Left renal pelvis (tissue), 4 donors: ENCODE measurements around the gene HHIPL2. TPM values are rescaled to one million over a fixed set of nuclear protein-coding genes. Genes with fewer than 3 reads are reported as not detected.
A peak's percentile ranks its signal among the peaks of the same experiment; 100 is the strongest.
"Not testable (repeated sequence)": the region's sequence is repeated elsewhere in the genome, so short reads cannot be mapped to it uniquely, and the experiment has no call there.

ENCODE experiments used
- DNase-seq, 4 donors: peaks; one replicate each; pipeline ENCODE4 v3.0.0-alpha.2; 2013; ENCODE audit warnings: low read depth in 4 of 4, low spot score in 3 of 4
- polyA plus RNA-seq, 4 donors: library from polyadenylated mRNA; unstranded; fragments of 120-200 nt; gene quantifications; one replicate each; pipeline ENCODE4 v1.2.1, GENCODE V29; 2013; ENCODE audit not compliant: insufficient read length in 4 of 4

Gene HHIPL2
- polyA plus RNA-seq, 4 donors, result 0.44 to 1.2 (median 0.83) TPM

DNA sequence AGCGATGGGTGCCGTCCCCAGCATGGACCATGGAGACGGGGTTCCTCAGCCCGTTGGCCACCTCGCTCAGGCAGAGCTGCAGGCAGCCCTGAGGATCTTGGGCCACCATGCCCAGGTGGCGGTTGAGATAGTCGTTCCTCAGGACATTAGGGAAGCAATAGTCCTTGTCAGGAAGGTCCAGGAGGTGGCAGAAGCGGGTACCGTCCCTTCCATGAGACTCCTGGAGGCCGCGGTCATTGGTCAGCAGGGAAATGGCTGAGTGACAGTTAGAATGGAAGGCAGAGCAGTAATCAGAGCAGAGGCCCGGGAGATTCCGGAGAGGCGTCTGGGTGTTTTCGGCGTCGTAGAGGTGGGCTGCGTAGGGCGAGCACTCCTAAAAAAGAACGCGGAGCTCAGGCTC is 4.1 kb downstream of the HHIPL2 start:
- DNase-seq, result no peak

DNA sequence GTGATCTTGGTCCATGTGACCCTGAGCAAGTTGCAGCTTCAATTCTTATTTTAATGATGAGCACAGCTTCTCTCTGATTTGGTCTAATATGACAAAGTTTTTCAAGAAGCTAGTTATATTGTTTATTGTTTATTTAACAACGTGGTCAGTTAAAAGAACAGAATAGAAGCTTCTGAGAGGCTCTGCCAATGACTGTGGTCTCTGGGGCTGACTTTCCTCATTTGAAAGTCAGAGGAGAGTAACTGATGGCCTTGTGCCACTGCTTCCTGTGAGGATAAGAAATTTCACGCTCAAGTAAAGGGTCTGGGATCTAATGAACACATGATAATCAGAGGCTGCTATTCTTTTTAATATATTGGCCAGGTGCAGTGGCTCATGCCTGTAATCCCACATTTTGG is 7.3 kb downstream of the HHIPL2 start:
- DNase-seq, result no peak

DNA sequence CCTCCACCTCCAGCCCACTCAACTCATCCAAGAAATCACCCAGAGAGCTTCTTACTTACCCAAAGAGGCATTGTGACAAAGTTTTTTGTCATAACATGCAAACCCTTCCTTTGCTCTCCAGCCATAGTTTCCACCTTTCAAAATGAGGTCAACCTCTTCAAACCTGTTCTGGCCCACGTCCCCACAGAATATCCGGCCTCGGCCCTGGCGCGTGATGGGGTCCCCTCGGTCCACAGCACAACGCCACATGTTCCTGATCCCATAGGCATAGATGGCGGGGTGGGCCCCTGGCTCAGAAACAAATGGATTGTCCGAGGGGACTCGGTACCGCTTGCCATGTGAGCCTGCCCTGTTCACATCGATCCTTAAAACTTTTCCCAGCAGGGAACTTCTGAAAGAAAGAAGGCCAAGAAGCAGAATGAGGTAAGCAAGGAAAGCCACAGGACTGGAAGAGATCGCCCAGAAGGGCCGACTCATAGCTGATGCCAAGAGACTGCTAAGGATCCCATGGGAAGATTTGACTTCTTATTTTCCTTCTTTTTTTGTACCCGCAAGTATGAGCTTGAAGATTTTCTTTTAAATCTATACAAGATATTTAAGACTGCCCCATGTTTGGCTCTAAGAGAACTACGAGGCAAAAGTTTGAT is 7.8 kb downstream of the HHIPL2 start:
- DNase-seq, result no peak

DNA sequence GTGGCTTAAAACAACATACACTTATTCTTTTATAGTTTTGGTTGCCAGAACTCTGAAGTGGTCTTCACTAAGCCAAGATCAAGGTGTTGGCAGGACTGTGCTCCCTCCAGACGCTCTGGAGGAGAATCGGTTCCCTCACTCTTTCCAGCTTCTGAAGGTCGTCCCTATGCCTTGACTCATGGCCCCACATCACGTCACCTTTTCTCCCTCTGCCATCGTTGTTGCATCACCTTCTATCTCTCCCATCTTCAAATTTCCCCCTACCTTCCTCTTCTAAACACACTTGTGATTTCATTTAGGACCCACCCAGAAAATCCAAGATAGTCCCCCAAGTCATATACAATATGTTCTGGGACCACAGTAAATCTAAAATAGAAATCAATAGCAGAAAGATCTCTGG is 12.4 kb downstream of the HHIPL2 start:
- no peak for DNase-seq

DNA sequence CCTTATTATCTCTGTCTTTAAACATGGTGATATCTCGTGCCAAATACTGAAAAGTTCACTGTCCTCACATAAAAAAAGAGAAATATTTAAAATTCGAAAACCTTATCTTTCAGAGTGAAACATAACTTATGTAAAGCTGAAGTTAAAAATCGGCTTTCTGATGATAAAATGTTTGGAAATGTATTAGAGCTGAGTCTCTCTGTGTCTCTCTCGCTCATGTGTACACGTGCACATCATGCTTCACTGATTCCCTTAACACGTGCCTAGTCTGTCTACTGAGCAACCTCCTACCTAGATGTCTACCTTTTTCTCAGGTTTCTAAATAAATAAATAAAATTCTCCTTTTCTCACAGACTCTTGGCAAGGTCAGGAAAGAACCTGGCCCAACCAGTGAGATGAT is 17.1 kb downstream of the HHIPL2 start:
- DNase-seq, result no peak

DNA sequence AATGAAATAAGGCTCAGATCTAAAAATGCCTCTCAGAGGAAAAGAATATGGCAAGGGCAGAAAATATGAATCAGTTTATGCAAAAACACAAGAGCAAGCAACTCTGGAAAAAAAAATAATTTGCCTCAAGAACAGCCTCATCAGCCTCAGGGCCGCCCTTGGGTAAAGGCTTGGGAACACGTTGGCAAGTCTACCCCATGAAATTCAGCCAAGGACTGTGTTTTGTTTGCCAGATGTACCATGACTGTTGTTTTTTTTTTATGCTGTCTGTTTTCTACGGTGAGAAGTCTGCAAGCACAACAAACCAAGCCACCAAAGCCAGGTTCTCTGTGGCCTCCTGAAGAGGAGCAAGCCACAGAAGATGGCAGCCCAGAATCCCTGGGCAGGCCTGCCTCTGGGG is 18.0 kb downstream of the HHIPL2 start:
- DNase-seq, result no peak

DNA sequence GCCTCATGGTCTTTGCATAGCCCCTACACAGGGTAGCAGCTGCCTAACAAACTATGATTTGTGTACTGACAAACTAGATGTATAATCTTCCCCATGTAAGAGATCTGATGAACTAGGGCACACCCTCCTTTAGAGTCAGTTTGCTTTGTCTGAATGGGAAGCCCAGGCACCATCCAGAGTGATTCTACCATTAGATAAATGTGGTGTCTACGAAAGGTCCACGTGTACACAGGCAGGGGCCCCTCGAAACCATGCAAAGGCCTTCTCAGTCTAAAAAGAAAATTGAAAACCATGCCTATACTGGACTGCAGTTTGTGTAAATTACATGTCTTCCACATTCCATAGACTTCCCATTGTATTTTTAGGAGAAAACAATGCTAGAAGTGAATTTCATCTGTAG is 18.7 kb downstream of the HHIPL2 start:
- no peak for DNase-seq

DNA sequence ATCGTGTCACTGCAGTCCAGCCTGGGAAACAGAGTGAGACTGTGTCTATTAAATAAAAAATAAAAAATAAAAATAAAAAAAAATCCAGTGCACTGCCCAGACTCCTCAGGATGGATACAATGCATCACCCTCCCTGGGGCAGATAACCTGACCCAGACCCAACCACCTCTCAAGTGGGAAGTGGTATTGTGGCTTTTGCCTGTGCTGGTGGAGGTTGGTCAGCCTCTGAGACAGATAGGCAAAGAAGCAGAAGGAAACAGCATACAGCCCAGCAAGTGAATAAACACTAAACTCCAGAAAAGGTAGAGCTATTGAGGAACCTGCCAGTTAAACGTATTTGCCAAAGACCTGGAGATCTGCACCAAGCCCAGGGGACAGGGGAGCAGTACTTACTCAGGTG is 22.0 kb downstream of the HHIPL2 start:
- DNase-seq, result no peak

DNA sequence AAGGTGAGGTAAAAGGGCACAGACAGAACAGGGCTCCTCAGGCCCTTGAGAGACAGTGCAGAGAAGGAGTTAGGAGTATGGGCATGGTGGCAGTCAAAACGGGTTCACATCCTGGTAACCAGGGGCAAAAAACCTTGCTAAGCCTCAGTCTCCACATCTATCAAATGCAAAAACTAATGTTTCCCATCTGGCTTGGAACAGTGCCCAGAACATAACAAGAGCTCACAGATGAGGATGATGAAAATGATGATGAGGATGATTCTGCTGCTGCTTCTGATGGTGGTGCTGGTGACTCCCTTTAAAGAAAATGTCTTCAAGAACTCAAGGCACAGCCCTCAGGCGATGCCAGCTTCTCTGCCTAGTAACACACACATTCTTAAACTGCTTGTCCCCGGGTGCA is 24.1 kb downstream of the HHIPL2 start:
- DNase-seq, result no peak

DNA sequence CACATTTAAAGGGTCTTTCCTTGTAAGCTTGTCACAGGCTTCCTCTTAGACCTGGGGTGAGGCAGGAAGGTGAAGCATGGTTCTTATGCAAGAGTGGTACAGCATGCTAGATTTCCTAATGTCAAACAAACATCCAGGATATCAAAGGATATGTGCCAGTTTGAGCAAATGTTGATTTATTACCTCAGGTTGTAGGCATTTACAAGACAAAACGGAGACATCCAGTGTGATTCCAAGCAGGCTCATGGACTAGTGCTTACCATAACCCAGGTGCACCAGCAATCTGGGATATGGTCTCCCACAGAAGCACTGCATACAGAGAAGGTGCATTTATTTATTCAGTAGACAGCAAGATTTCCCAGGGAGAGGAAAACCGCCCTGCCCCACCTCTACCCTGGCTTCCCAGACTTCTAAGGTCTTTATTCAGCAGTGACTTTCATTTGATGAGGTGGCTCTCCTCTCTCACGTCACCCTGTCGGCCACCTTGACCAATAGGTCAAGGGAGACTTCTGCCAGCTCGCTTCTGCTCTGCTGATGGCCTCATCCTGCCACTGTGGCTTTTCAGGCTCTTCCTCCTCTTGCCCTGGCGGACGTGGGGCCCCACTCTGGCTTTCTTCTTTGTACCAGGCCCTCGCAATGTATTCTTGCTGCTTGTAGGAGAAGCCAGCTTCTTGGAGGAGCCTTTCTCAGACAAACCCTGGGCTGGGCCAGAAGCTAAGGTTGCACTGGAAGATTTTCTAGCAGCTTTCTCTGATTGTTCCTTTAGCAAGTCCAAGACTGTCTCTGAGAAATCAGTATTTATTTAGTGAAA is 25.6 kb downstream of the HHIPL2 start:
- DNase-seq, result no peak

DNA sequence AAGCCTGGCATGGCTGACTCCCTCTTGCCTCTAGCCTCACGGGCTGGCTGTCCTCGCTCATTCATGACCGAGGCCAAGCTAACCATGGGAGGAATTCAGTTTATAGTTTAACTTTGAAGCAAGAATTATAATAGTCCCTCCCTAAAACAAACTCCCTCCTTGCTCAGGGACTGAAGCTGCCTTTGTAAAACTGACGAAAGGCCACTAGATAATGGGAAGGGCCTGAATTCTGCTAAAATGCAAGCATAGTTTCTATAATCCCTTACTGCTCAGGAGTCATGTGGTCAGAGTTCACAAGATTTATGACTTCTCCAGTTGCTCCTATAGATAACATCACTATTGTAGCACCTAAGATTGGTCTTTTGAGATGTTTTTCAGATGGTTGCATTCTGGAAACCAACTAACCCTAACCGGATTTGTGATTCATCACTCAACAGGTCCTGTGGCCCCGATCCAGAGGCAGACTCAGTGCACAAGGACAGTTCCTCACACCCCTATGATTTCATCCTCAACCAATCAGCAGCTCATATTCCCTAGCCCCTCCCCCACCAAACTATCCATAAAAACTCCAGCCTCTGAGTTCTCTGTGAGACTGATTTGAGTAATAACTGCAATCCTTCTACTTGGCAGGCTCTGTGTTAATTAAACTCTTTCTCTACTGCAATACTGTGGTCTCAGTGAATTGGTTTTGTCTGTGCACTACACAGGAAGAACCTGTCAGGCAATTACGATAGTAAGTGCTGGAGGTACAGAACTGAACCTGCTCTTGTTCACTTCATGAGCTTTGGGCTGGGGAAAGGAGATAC is 26.4 kb downstream of the HHIPL2 start:
- peak in 3 of 4 donors; percentile 20 to 26 (median 22) for DNase-seq

DNA sequence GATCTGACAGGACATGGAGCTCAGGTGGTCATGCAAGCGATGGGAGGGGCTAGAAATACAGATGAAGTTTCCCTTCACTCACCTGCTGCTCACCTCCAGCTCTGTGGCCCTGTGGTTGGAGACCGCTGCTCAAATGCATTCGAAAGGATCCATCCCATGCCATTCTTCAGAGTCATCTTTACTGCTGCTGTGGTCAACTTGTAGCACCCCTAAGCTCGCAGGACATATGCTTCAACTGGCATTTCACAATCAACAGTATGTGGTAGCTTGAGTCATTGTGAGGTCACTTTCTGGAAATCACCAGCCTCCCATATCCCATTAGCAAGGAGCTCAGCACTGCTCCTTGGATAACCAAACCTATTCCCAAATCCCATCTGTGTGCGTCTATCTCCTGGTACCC is 58.4 kb downstream of the HHIPL2 start:
- not testable (repeated sequence) for DNase-seq

DNA sequence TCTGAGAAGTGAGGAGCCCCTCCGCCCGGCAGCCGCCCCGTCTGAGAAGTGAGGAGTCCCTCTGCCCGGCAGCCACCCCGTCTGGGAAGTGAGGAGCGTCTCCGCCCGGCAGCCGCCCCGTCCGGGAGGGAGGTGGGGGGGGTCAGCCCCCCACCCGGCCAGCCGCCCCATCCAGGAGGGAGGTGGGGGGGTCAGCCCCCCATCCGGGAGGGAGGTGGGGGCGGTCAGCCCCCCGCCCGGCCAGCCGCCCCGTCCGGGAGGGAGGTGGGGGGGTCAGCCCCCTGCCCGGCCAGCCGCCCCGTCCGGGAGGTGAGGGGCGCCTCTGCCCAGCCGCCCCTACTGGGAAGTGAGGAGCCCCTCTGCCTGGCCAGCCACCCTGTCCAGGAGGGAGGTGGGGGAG is 60.1 kb downstream of the HHIPL2 start:
- DNase-seq, result not testable (repeated sequence)

DNA sequence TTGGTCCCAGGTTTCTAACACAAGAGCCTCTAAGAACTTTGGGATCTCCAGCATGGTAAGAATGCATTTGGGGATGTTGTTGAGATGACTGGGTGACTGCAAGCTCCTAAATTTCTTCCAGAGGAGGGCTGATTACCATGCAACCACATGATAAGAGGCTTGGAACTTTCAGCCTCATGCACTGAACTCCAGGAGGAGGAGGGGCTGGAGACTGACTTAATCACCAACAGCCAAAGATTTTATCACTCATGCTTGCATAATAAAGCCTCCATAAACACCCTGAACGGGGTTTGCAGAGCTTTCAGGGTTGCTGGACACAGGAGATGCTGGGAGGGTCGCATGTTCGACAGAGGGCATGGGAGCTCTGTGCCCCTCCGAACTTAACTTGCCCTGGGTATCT is 63.9 kb downstream of the HHIPL2 start:
- DNase-seq, result not testable (repeated sequence)

DNA sequence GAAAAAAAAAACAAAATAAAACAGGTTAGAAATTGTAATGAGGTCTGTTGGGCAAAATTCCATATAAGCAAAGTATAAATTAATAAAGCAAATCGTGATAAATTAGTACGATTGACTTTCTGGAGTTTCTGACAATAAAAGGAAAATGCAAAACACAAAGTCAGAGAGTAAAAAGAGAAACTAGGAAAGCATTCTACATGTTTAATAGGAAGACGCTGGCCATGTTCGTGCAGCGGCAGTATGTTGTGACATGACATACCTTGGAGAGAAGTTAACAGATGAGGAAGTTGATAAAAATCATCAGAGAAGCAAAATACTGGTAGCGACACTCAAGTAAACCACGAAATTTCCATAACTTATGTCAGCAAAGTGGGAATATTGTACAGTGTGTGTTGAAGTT is 68.3 kb downstream of the HHIPL2 start:
- DNase-seq, result not testable (repeated sequence)

DNA sequence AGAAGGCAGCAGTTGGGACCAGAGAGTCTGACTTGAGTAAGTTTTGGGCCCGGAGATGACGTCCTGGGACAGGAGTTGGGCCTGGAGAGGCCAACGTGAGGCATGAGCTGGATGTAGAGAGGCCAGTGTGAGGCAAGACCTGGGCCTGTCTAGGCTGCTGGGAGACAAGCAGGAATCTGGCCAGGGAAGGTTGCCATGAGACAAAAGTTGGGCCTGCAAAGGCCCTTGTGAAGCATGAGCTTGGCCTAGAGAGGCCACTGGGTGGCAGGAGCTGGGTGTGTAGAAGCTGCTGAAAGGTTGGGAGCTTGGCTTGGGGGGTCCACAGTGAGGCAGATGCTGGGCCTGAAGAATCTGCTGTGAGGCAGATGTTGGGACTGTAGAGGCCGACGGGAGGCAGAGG is 71.5 kb downstream of the HHIPL2 start:
- DNase-seq, result not testable (repeated sequence)

DNA sequence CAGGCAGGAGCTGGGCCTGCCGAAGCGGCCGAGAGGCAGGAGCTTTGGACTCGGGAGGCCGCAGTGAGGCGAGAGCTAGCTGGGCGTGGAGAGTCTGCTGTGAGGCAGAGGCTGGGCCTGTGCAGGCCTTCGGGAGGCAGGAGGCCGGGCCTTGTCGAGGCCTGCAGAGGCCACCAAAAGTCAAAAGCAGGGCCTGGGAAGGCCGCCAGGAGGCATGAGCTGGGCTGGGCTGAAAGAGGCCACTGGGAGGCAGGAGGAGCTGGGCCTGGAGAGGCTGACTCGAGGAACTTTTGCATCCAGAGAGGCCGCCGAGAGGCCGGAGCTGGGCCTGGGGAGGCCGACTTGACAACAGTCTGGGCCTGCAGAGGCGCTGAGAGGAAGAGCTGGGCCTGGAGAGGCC is 74.2 kb downstream of the HHIPL2 start:
- DNase-seq, result not testable (repeated sequence)

DNA sequence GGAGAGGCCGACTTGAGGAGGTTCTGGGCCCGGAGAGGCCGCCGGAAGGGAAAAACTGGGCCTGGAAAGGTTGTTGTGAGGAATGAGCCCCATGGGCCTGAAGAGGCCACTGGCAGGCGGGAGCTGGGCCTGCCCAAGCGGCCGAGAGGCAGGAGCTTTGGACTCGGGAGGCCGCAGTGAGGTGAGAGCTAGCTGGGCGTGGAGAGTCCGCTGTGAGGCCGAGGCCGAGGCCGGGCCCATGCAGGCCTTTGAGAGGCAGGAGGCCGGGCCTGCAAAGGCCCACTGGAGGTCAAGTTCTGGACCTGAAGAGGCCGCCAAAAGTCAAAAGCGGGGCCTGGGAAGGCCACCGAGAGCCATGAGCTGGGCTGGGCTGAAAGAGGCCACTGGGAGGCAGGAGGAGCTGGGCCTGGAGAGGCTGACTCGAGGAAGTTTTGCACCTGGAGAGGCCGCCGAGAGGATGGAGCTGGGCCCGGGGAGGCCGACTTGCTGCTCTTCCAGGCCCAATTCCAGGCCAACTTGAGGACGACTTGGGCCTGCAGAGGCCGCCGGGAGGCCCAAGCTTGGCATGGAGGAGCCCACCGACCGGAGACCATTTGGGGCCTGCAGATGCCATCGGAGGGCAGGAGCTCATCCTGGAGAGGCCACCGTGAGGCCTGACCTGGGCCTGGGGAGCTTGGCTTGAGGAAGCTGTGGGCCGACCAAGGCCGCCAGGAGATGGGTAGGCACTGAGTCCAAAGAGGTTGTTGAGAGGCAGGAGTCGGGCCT is 74.9 kb downstream of the HHIPL2 start:
- not testable (repeated sequence) for DNase-seq
